Measurements from ENCODE around the gene R3HDML.
"Not testable (repeated sequence)": the region's sequence is repeated elsewhere in the genome, so short reads cannot be mapped to it uniquely, and the experiment has no call there.

Gene R3HDML, protein sequence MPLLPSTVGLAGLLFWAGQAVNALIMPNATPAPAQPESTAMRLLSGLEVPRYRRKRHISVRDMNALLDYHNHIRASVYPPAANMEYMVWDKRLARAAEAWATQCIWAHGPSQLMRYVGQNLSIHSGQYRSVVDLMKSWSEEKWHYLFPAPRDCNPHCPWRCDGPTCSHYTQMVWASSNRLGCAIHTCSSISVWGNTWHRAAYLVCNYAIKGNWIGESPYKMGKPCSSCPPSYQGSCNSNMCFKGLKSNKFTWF

DNA sequence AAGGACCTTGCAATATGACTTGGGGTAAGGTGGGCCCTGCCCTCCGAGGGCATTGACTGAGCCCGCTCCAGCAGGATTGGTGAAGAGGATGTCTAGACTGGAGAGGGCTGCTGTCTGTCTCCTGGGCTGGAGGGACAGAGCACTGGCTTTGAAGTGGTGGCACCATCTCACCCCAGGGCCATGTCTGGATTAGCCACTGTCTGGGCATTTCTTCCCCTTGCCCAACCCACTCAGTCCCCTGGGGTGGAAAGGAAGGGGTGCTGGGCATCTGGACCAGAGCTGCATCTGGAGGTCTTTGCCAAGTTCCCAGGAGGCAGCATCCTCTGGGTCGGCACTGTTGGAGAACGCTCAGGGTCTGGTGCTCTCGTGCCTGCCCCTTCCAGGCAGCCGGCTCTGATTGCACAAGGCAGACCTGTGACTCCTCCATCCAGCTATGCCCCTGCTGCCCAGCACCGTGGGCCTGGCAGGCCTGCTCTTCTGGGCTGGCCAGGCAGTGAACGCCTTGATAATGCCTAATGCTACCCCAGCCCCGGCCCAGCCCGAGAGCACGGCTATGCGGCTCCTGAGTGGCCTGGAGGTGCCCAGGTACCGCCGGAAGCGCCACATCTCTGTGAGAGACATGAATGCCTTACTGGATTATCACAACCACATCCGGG, at the start of gene R3HDML:
TSS of gene R3HDML (plus strand) at position 319 of the 656 bp plus-strand sequence. CDS start at position 434, 115 bp downstream.
- no peak for DNase-seq

DNA sequence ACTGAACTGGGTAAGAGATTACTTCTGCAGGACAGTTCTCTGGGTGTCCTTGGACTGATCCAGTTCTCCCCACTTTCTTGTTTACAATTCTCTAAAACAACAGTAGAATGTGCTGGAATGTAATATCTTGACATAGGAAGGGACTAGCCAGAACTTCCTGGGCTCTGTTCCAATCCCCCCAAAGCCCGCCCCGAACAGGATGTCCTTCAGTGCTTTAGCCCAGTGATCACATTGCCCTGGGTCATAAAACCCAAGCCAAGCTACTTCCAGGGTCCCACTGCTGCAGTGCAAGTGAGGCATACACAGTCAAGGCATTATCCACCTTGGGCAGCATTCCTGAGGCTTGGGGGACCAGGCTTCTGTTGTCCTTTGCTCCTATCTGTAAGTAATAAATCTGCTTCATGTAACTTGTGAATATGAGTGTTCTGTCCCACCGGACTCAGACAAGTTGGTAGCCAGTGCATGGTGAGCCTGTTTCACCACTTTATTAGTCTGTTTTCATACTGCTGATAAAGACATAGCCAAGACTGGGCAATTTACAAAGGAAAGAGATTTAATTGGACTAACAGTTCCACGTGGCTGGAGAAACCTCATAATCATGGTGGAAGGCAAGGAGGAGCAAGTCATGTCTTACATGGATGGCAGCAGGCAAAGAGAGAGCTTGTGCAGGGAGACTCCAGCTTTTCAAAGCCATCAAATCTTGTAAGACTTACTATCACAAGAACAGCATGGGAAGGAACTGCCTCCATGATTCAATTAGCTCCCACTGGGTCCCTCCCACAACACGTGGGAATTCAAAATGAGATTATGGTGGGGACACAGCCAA, 49.4 kb upstream of the R3HDML start:
- no peak for DNase-seq

DNA sequence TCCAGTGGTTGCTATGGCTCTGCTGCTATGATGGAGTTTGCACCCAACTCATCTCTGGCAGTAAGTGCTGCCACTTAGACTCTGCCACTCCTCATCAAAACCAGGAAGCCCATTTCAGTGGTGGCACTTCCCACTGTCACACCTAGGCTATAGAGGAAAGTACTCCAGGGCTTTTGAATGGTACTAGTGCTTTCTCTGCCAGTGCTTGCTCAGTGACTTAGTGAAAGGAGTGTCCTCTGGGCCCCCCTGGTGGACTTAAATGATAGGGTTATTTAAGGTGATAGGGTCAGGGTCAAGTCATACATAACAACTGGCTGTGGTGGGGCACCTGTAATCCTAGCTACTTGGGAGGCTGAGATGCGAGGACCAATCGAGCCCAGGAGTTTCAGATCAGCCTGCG, 48.6 kb upstream of the R3HDML start:
- peak; percentile 34 for DNase-seq

DNA sequence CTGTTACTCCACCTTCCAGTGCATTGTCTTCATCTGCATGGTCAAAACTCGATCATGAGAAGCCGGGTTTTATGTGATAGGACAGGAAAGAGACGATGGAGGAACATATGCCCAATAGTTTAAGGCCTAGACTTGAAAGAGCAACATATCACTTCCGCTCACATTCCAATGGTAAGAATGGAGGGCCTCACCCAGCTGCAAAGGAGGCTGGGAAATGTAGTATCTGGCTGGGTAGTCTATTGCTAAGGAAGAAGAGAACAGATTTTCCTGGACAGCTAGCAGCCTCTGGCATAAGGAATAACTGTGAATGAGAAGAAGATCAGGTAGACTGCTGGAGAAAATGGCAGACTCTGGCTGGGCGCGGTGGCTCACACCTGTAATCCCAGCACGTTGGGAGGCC, 45.1 kb upstream of the R3HDML start:
- DNase-seq, result no peak

DNA sequence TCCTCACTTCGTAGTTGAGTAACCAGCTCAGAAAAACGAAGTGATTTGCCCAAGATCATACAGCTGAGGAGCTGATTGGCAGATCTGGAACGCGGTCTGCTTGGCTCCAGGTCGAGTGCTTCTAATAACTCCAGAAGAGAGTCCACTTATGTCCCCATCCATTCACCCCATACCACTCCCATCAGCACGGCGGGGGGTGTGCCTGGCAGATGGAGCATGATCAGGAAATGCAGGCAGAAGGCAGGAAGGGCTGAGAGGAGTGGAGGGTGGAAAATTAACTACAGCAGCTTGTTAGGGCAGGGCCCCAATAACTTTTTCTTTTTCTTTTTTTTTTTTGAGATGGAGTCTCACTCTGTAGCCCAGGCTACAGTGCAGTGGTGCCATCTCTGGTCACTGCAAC, 40.8 kb upstream of the R3HDML start:
- no peak for DNase-seq

DNA sequence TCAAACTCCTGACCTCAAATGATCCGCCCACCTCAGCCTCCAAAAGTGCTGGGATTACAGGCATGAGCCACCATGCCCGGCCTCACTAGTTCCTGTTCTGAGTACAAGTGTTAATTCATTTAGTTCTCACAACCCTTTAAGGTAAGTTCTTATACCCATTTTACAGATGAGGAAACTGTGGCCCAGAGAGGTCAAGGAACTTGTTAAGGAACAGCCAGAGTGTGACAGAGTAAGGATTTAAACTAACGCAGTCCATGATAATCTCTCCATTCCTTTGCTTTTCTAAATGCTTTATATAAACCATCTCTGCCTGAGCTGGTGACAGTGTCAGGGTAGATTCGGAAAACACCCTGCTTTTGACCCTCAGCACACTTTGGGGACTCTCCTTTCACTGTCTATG, 39.1 kb upstream of the R3HDML start:
- DNase-seq, result no peak

DNA sequence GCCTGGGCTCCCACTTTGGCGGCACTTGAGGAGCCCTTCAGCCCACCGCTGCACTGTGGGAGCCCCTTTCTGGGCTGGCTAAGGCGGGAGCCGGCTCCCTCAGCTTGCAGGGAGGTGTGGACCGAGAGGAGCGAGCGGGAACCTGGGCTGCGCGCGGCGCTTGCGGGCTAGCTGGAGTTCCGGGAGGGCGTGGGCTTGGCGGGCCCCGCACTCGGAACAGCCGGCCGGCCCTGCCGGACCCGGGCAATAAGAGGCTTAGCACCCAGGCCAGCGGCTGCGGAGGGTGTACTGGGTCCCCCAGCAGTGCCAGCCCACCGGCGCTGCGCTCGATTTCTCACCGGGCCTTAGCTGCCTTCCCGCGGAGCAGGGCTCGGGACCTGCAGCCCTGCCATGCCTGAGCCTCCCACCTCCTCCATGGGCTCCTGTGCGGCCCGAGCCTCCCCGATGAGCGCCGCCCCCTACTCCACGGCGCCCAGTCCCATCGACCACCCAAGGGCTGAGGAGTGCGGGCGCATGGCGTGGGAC, 37.8 kb upstream of the R3HDML start:
- not testable (repeated sequence) for DNase-seq

DNA sequence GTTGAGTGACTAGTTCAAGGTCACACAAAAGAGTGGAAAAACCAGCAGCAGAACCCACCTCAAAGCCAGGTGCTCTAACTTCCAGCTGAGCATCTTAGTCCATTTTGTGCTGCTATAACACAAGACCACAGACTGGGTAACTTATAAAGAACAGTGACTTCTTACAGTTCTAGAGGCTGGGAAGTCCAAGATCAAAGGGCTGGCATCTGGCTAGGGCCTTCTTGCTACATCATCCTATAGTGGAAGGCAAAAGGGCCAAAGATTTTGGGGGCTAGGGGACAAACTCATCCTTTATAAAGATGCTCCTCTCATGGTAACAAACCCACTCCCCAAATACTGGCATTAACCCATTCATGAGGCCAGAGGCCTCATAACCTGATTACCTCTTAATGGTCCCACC, 35.6 kb upstream of the R3HDML start:
- no peak for DNase-seq

DNA sequence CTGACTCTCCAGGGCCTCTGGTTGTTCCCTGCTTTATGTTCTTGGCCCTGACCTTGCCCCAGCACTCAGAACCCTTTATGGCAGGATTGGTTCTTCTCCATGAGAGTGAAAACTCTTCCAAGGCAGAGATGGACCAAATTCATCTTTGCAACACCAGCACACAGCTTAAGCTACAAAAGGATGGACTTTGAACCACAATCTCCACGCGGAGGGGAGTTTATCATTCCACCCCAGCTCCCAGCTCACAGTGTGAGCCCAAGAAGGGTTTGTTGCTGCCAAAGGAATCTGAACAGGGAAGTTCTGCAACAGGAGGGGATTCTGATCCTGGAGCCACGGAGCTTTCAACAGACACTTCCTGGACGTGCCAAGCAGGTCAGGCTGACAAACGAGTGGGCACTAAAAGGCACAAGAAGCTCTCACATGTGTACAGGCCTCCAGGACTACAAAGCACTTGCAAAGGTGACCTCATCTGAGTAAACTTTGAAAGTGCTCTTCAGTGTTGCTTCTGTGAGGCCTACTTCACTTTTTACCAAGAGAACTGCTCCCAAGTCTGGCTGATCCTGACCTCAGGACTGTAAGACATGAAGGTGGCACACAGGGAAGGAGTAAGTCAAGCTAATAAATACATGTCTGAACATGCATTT, 34.7 kb upstream of the R3HDML start:
- DNase-seq, result peak; percentile 97

DNA sequence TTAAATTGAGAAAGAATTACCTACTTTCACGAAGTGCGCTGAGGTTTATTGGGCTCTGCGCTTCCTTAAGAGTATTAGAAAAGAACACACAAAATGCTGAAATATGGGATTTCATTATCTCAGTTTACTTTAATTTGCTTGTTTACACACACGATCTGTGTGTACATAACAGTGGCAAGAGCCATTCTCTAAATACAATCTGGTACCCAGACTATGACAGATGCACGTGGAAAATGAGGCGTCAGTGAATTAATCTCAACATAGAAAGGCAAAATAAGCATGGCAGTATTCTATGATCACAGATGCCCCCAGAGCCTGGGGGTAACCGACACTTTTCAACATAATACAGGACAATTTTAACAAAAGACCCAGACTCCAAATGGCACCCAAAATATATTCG, 34.1 kb upstream of the R3HDML start:
- no peak for DNase-seq

DNA sequence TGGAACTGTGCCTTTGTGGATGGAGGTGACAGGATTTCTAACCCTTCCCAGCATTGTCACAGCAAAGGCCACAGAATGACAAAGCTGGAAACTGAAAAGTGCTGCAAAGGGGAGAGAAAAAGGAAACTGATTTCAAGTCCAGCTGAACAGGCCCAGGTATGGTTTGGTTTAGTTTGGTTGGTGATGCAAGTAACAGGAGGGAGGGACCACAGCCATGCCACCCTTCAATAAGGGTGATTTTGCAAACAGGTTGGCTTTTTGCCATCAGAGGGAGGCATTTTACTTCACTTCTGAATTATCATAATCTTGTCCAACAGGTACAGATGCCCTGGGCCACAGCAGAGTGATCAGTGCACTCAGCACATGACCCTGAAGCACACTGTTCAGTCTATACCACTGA, 32.5 kb upstream of the R3HDML start:
- DNase-seq, result no peak

DNA sequence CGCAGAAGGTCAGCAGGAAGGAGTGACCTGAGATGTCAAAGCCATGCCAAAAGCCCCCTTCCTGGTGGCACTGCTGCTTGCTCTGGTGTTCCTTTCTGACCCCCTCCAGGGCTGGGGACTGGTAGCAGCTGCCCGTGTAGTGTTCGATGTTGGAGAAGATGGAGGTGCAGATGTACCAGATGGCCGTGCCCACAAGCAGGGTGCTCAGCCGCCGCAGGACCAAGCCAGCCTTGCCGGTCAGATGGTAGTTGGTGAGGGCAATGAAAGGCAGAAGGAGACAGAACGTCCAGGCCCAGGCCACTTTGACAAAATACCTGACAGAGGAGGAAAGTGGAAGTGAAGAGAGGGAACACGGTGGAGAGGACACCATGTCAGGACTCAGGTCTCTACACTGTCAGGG, 29.9 kb upstream of the R3HDML start:
- DNase-seq, result no peak

DNA sequence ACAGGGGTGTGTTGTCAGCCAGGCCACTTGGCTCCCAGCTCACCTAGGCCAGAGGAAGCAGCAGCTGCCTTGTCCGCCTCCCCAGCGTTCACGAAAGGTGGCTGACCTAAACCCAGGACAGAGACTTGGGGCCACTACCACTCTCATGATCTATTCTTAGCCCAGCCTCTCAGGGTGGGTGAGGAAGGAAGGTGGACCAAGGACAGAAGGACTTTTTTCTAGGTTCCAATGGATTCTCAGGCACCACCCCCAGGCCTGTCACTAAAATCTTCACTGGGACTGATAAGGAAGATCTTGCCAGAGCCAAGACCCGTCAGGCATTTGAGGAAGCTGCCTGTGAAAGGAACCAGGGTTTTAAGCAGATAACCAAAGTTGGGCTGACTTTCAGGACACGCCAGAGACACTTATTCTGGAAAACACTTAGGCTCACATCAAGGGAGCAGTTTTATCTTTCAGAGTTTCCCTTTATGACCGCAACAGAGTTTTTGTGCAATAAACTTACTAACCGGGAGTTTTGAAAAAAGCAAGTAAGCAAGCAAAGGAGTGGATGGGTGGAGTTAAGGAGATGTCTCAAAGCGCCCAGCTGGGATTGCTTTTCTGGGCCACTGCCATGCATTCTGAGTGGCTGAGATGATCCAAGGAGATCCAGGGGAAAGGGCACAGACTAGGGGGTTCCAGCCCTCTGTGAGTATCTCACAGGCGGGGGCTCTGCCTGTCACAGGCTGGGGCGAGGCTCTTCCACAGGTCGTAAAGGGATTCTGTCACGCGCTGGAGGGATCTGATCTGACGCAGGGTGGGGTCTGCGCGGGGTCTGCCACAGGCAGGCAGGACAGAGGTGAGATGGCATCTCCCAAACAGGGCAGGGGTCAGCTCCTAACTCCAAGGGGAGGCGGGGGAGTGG, 26.8 kb upstream of the R3HDML start:
- peak; percentile 23 for DNase-seq

DNA sequence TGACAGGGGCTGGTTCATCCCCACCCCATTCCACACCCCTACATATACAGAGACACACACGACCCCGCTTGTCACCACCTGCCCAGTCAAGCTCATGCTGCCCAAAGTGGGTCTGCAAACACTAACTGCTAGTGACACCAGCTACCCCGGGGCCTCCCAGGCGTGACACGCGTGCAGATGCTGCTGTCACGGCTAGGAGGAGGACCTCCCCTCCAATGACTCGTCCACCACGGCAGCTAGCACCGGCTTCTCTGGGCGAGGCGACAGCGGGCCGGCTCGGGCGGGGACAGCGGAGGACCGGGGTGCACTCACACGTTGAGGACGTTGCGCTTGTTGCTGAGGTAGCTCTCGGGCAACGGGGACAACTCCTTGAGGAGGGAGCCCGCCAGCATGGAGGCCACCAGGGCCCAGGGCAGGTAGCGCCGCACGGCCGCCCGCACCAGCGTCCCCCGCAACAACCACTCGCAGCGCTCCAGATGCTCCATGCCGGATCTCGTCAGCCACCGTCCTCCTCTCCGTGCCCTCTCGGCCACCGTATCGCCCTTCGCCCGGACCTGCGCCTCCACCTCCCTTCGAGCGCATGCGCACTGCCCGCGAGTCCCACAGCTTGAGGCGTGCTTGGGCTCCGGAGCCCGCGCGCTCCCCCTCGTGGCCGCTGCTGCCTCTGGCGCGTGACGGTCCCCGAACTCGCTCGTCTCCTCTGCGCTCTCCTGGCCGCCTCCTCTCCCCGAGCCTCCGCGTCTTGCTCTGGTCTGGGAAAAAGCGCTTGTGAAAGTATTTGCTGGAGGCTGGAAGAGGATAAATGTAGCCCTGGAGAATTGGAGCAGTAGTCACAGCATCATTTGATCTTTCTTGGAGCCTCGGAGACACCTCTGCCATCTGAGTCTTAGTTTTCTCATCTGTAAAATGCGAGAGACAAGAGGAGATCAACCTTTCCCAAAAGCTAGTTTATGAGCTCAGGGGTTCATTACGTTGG, 25.9 kb upstream of the R3HDML start, which contains the start of gene FITM2:
TSS of gene FITM2 (minus strand) at position 539 of the 976 bp plus-strand sequence. CDS start at position 485, 54 bp downstream.
- peak; percentile 99 for DNase-seq

DNA sequence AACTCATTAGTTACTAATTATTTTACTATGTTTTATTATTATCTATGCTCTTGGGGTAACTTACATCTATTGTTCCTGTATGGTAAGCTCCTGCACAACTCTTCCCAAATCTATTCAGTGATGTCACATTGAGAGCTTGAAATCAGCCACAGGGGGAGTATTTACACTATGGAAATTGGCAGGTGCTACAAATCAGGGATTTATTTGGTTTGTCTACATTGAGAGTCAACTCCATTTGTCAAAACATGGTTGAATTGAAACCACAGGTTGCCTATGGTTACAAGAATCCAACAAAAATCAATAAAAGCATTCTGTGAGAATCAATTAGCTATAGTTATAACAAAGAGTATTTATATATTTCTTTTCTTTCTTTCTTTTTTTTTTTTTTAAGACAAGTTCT, 22.0 kb upstream of the R3HDML start:
- peak; percentile 38 for DNase-seq

DNA sequence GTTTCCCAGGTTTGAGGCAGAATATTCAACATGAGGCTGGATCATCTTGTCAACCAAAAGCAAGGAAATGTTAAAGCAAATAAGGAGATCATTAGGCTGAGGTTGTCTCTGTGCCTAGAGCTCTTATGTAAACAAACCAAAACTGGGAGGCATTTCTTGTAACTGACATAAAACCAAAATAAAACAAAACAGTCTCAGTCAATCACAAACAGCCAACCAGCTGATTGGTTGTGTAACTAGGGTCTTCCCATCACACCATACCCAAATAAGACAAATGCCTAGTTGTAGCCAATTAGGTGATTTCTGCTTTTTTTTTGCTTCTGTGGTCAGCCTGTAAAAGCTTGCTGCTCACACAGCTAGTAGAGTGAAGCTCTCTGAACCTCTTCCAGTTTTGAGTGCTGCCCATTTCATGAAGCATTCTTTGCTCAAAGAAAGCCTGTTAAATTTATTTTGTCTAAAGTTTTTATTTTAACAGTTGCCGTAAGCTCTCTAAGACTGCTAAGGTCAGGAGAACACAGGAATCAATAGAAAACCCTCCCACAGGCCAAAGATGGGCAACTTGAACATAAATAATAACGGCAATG, 16.9 kb upstream of the R3HDML start:
- no peak for DNase-seq

DNA sequence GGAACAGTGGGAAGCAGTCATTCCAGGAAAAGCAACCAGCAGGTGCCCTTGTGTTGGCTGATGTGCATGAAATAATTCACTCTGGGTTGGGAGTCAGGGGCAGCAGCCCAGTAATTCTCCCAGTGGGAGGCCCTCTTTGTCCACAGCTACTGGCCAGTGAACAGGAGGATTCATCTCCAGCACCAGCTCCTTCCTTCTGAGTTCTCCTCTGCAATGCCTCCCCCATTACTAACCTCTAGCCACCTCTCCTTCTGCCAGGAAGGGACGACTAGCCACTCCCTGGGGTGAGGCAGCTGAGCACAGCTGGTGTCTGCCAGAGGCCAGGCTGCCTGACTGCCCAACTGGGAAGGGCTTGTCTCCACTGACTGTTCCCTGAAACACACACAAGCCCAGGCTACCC, 12.5 kb upstream of the R3HDML start:
- DNase-seq, result peak; percentile 29

DNA sequence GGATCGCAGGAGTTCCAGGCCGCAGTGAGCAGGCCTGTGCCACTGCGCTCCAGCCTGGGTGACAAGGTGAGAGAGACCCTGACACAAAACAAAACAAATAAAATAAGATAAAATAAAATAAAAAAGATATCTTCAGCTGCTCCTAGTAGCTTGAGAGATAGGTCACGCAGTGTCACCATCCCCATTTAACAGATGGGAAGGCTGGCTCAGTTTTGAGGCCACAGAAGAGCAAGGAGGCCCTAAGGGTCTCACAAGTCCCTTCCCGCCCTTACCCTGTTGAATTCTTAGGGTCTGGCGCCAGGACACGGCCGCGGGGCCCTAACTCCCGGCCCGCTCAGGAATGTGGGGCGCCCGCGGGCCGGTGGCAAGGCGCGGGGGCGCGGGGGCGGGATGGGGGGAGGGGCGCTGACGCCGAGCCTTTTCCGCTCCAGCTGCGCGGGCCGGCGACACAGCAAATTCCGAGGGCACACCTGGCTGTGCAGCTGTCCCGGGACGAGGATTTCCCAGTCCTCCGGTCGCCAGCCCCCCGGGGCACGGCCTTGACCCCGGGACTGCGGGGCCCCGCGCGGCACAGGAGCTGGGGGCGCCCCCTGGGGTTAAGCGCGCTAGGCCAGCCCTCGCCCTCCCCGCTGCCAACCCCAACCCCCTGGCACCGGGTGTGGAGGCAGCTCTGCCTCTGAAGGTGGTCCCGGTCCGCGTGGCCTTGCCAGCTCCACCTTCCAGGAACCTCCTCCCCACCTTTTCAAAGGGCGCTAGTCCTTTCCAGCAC, 10.3 kb upstream of the R3HDML start:
- DNase-seq, result peak; percentile 61

DNA sequence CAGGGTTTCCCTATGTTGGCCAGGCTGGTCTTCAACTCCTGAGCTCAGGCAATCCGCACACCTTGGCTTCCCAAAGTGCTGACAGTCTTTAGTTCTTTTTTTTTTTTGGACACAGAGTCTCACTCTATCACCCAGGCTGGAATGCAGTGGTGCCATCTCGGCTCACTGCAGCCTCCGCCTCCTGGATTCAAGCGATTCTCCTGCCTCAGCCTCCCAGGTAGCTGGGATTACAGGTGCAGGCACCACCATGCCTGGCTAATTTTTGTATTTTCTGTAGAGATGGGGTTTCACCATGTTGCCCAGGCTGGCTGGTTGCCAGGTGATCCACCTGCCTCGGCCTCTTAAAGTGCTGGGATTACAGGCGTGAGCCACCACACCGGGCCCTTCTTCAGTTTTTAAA, 9.1 kb upstream of the R3HDML start:
- DNase-seq, result peak; percentile 58
